Karpas-422 (cell line): Measurements from ENCODE around the gene EPN2. TPM values are rescaled to one million over a fixed set of nuclear protein-coding genes. Genes with fewer than 3 reads are reported as not detected.

Source experiments
- DNase-seq: peaks from one replicate; pipeline ENCODE4 v3.0.0-alpha.2; 2015
- H2AFZ ChIP-seq: fragments of 200-600 bp; sonication (generic); 2 replicates; pipeline ENCODE4 v1.6.1; 2014; ENCODE audit warnings: antibody characterized with exemption, low read length, mixed read lengths
- H3K27ac ChIP-seq: fragments of 200-600 bp; sonication (generic); 2 replicates; pipeline ENCODE4 v1.5.1; 2014; ENCODE audit warnings: mild to moderate bottlenecking, low read length, moderate library complexity
- H3K27me3 ChIP-seq: fragments of 200-600 bp; sonication (generic); 2 replicates; pipeline ENCODE4 v1.6.1; 2014; ENCODE audit warnings: low read length, mixed read lengths
- H3K36me3 ChIP-seq: fragments of 200-600 bp; sonication (generic); 2 replicates; pipeline ENCODE4 v1.6.1; 2014; ENCODE audit warnings: low read length, mixed read lengths; ENCODE audit not compliant: insufficient read depth
- H3K4me1 ChIP-seq: fragments of 200-600 bp; sonication (generic); 2 replicates; pipeline ENCODE4 v1.6.1; 2014; ENCODE audit warnings: mild to moderate bottlenecking, low read length, mixed read lengths
- H3K4me2 ChIP-seq: fragments of 200-600 bp; sonication (generic); 2 replicates; pipeline ENCODE4 v1.6.1; 2014; ENCODE audit warnings: low read length, low read depth, mild to moderate bottlenecking; ENCODE audit not compliant: poor library complexity, severe bottlenecking
- H3K4me3 ChIP-seq: fragments of 200-600 bp; sonication (generic); 2 replicates; pipeline ENCODE4 v1.5.1; 2014; ENCODE audit warnings: mild to moderate bottlenecking, antibody characterized with exemption, low read length, mixed read lengths
- H3K79me2 ChIP-seq: fragments of 200-600 bp; sonication (generic); 2 replicates; pipeline ENCODE4 v1.6.1; 2014; ENCODE audit warnings: mild to moderate bottlenecking, low read length, mixed read lengths
- H3K9ac ChIP-seq: fragments of 200-600 bp; sonication (generic); 2 replicates; pipeline ENCODE4 v1.6.0; 2014; ENCODE audit warnings: low read length
- H3K9me2 ChIP-seq: fragments of 200-600 bp; sonication (generic), shearing (Covaris generic); replicated peaks from 2 replicates; pipeline ENCODE4 v1.6.0; 2014; ENCODE audit warnings: mild to moderate bottlenecking, low read length, moderate library complexity; ENCODE audit not compliant: insufficient read depth
- H3K9me3 ChIP-seq: fragments of 300-700, 200-600 bp; sonication (generic); 2 replicates; pipeline ENCODE4 v1.6.1; 2014; ENCODE audit warnings: low read length, mixed read lengths
- H4K20me1 ChIP-seq: fragments of 200-600 bp; sonication (generic); 2 replicates; pipeline ENCODE4 v1.6.1; 2014; ENCODE audit warnings: mild to moderate bottlenecking, antibody characterized with exemption, low read length, low read depth; ENCODE audit not compliant: insufficient read depth
- total RNA-seq: library from RNA; depleted of rRNA; stranded (reverse); fragments of >200 nt; shearing (Covaris generic); gene quantifications from 2 replicates; pipeline ENCODE4 v1.2.3, GENCODE V29; 2014; ENCODE audit warnings: low replicate concordance

The EPN2 gene
- total RNA-seq, 1 experiment from 2014 or later = 17.6 TPM

GRCh38 chr17:19309701-19310100 is 72.5 kb downstream of the EPN2 start:
- no peak for DNase-seq
- no peak overlapping the region for H3K4me2 ChIP-seq
- H3K4me3 ChIP-seq = no peak overlapping the region
- H3K79me2 ChIP-seq = no peaks in the 10 kb centered on the region
- H3K27me3 ChIP-seq = no peaks in the 10 kb centered on the region
- no peak overlapping the region for H2AFZ ChIP-seq
- H3K4me1 ChIP-seq = peaks cover 25% of the 10 kb centered on the region
- H4K20me1 ChIP-seq = peaks cover 27% of the 10 kb centered on the region
- H3K9ac ChIP-seq = no peak overlapping the region
- no peaks in the 10 kb centered on the region for H3K36me3 ChIP-seq
- H3K9me2 ChIP-seq = no peaks in the 10 kb centered on the region
- no peak overlapping the region for H3K27ac ChIP-seq
- no peaks in the 10 kb centered on the region for H3K9me3 ChIP-seq

GRCh38 chr17:19310151-19310550 is 73.0 kb downstream of the EPN2 start:
- no peak overlapping the region for H3K4me2 ChIP-seq

GRCh38 chr17:19311016-19311415 is 73.8 kb downstream of the EPN2 start:
- H2AFZ ChIP-seq = no peak overlapping the region
- no peak overlapping the region for H3K9ac ChIP-seq
- no peak for DNase-seq
- H3K4me1 ChIP-seq = peaks cover 12% of the 10 kb centered on the region
- no peaks in the 10 kb centered on the region for H3K27me3 ChIP-seq
- H4K20me1 ChIP-seq = peaks cover 22% of the 10 kb centered on the region
- H3K27ac ChIP-seq = no peak overlapping the region
- H3K79me2 ChIP-seq = no peaks in the 10 kb centered on the region
- no peaks in the 10 kb centered on the region for H3K9me2 ChIP-seq
- no peak overlapping the region for H3K4me2 ChIP-seq
- no peaks in the 10 kb centered on the region for H3K9me3 ChIP-seq
- no peak overlapping the region for H3K4me3 ChIP-seq
- H3K36me3 ChIP-seq = no peaks in the 10 kb centered on the region

More at GRCh38 chr17:19310151-19310550, 73.0 kb downstream of the EPN2 start:
- Histone ChIP-seq H3K9me3 (no peaks in the 10 kb centered on the region), H3K4me1 (peaks cover 21% of the 10 kb centered on the region), H3K27me3 (no peaks in the 10 kb centered on the region), H3K9me2 (no peaks in the 10 kb centered on the region), H3K27ac (no peak overlapping the region), H3K4me3 (no peak overlapping the region), H3K79me2 (no peaks in the 10 kb centered on the region), H2AFZ (no peak overlapping the region), H3K9ac (no peak overlapping the region), H4K20me1 (peaks cover 23% of the 10 kb centered on the region), H3K36me3 (no peaks in the 10 kb centered on the region)
- no peak for DNase-seq

GRCh38 chr17:19311421-19312215 is 74.5 kb downstream of the EPN2 start:
- H3K27ac ChIP-seq = no peak overlapping the region
- no peaks in the 10 kb centered on the region for H3K36me3 ChIP-seq
- peaks cover 6% of the 10 kb centered on the region for H3K4me1 ChIP-seq
- H3K9me3 ChIP-seq = no peaks in the 10 kb centered on the region
- no peak overlapping the region for H3K4me2 ChIP-seq
- H3K4me3 ChIP-seq = no peak overlapping the region
- H3K79me2 ChIP-seq = no peaks in the 10 kb centered on the region
- H4K20me1 ChIP-seq = peaks cover 22% of the 10 kb centered on the region
- no peak overlapping the region for H3K9ac ChIP-seq
- H2AFZ ChIP-seq = no peak overlapping the region
- DNase-seq = no peak
- no peaks in the 10 kb centered on the region for H3K9me2 ChIP-seq
- H3K27me3 ChIP-seq = no peaks in the 10 kb centered on the region

- no peak overlapping the region for H3K4me2 ChIP-seq
- peaks cover 7% of the 10 kb centered on the region for H3K4me1 ChIP-seq
- no peak overlapping the region for H3K9ac ChIP-seq
- DNase-seq = no peak
- H3K27me3 ChIP-seq = no peaks in the 10 kb centered on the region
- H3K9me3 ChIP-seq = no peaks in the 10 kb centered on the region
- H3K9me2 ChIP-seq = no peaks in the 10 kb centered on the region
- no peak overlapping the region for H2AFZ ChIP-seq
- H3K36me3 ChIP-seq = no peaks in the 10 kb centered on the region
- H3K79me2 ChIP-seq = no peaks in the 10 kb centered on the region
- peaks cover 21% of the 10 kb centered on the region for H4K20me1 ChIP-seq
- no peak overlapping the region for H3K27ac ChIP-seq
- H3K4me3 ChIP-seq = no peak overlapping the region
Measured at GRCh38 chr17:19312406-19312805, 75.2 kb downstream of the EPN2 start.

- Histone ChIP-seq H3K9me3 (no peaks in the 10 kb centered on the region), H3K27ac (no peak overlapping the region), H3K36me3 (no peaks in the 10 kb centered on the region), H3K9me2 (no peaks in the 10 kb centered on the region), H4K20me1 (peaks cover 16% of the 10 kb centered on the region), H3K79me2 (no peaks in the 10 kb centered on the region), H3K9ac (no peak overlapping the region), H3K4me2 (no peak overlapping the region), H3K27me3 (no peaks in the 10 kb centered on the region), H2AFZ (no peak overlapping the region), H3K4me3 (no peak overlapping the region), H3K4me1 (peaks cover 13% of the 10 kb centered on the region)
- DNase-seq = no peak
Measured at GRCh38 chr17:19313066-19313745, 76.0 kb downstream of the EPN2 start.

GRCh38 chr17:19313746-19314651 is 76.8 kb downstream of the EPN2 start:
- Histone ChIP-seq H3K36me3 (no peaks in the 10 kb centered on the region), H3K4me3 (no peak overlapping the region), H3K4me1 (peaks cover 13% of the 10 kb centered on the region), H3K27me3 (no peaks in the 10 kb centered on the region), H3K9me2 (no peaks in the 10 kb centered on the region), H3K79me2 (no peaks in the 10 kb centered on the region), H3K4me2 (no peak overlapping the region), H3K9me3 (no peaks in the 10 kb centered on the region), H2AFZ (no peak overlapping the region), H3K9ac (no peak overlapping the region), H3K27ac (no peak overlapping the region), H4K20me1 (peaks cover 10% of the 10 kb centered on the region; the same call in 1 of the 2 replicates)
- no peak for DNase-seq

GRCh38 chr17:19315104-19315503 is 77.9 kb downstream of the EPN2 start:
- Histone ChIP-seq H3K4me3 (no peak overlapping the region), H3K27ac (no peak overlapping the region), H3K4me2 (no peak overlapping the region), H3K4me1 (peaks cover 13% of the 10 kb centered on the region), H3K9ac (no peak overlapping the region), H2AFZ (no peak overlapping the region), H3K9me2 (no peaks in the 10 kb centered on the region), H3K36me3 (no peaks in the 10 kb centered on the region), H4K20me1 (peaks cover 10% of the 10 kb centered on the region; the same call in 1 of the 2 replicates), H3K9me3 (no peaks in the 10 kb centered on the region), H3K27me3 (no peaks in the 10 kb centered on the region), H3K79me2 (no peaks in the 10 kb centered on the region)
- no peak for DNase-seq
